Tibial nerve (tissue), 4 donors: ENCODE results near the gene OGDH.

Source experiments
- CTCF ChIP-seq, 5 experiments: fragments of 200-600 bp in 3 of 5; fragments of 450-650 bp in 2 of 5; sonication (generic) in 3 of 5; IDR thresholded peaks; one replicate each; pipeline ENCODE4 v1.5.1; 2016 to 2019; ENCODE audit warnings: antibody characterized with exemption in 5 of 5, mild to moderate bottlenecking in 3 of 5, moderate library complexity in 2 of 5
- EP300 ChIP-seq, 2 donors: sonication (generic); formaldehyde crosslinking; IDR thresholded peaks; one replicate each; pipeline ENCODE4 v1.6.1; 2017; ENCODE audit warnings: antibody characterized with exemption in 2 of 2, mild to moderate bottlenecking in 1 of 2
- POLR2A ChIP-seq, 2 donors: fragments of 450-650 bp; IDR thresholded peaks; one replicate each; pipeline ENCODE4 v1.6.1; 2017; ENCODE audit warnings: antibody characterized with exemption in 2 of 2, mild to moderate bottlenecking in 2 of 2, moderate library complexity in 2 of 2

GRCh38 chr7:44575054-44575453 lies 31.4 kb upstream of the OGDH start:
- no peak for TF ChIP-seq CTCF (IDR thresholded peaks at IDR 0.05)
- TF ChIP-seq POLR2A (IDR thresholded peaks at IDR 0.05), result no peak
- no peak for TF ChIP-seq EP300 (IDR thresholded peaks at IDR 0.05)
